Measurements from ENCODE around the gene MIPOL1. TPM values are rescaled to one million over a fixed set of nuclear protein-coding genes. Genes with fewer than 3 reads are reported as not detected.
"Not testable (repeated sequence)": the region's sequence is repeated elsewhere in the genome, so short reads cannot be mapped to it uniquely, and the experiment has no call there.

MIPOL1 gene, protein sequence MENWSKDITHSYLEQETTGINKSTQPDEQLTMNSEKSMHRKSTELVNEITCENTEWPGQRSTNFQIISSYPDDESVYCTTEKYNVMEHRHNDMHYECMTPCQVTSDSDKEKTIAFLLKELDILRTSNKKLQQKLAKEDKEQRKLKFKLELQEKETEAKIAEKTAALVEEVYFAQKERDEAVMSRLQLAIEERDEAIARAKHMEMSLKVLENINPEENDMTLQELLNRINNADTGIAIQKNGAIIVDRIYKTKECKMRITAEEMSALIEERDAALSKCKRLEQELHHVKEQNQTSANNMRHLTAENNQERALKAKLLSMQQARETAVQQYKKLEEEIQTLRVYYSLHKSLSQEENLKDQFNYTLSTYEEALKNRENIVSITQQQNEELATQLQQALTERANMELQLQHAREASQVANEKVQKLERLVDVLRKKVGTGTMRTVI
- 4.3 and 5.1 TPM in 2 replicates for total RNA-seq

DNA sequence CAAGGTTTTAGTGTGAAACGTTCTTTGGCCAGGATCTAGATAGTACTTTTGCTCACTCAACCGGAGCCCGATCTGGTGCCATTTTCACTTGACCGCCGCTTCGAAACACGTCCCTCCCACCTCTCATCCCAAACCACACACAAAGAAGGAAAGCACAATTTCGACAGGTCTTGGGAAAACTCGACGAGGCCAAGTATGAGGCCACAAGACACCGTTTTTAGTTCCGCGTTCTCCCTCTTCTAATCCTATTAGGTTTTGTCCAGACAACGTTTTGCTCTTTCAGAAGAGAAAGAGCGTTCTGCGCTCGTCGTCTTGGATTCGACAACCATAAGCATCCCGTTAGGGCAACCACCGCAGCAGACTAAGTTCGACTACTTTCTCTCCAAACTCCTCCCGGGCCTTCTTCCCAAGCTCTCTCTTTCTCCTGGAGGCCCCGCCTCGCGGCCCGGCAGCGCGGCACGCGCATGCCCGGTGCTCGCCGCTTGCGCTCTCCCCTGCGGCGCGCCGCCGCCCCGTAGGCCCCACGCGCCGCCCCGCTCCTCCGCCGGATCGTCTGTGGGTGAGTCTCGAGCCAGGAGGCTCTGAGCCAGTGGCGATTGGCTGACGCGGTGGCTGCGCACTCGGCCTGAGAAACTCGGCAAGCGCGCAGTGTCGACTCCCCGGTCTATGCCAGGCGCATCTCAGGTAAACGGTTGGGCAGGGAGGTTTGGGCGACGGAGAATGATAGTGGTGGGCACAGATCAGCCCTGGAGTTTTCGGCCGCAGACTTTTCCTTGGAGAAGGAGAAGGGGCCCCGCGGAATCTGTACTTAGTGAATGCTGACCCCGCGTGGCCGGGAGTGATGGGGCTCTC is at the start of gene MIPOL1:
MIPOL1 (plus strand) TSS at position 517 of the 852 bp plus-strand sequence. CDS start 49,952 bp downstream, outside the sequence.
- DNase-seq (ENCODE audit: low read depth in 2 of 2) = peak; percentile 60 to 91

DNA sequence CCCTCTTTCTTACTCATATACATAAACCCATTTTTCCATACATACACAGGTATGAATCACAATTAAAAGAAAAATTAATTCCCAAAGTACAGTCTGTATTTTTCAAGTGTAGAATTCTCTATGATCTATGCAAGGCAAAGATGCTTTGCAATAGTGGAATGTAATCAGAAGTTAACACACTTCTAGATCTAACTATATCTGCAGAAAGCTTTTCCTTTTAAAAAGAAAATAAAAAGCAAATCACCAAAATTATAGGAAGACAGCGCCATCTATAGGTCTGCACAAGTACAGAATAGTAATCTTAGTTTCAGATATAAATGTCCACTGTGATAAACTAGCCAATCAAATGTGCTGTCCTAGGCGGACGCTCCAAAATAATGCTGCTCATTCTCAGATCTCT is 47.3 kb upstream of the MIPOL1 start:
- DNase-seq (ENCODE audit: low read depth in 2 of 2) = peak; percentile 23 to 51

DNA sequence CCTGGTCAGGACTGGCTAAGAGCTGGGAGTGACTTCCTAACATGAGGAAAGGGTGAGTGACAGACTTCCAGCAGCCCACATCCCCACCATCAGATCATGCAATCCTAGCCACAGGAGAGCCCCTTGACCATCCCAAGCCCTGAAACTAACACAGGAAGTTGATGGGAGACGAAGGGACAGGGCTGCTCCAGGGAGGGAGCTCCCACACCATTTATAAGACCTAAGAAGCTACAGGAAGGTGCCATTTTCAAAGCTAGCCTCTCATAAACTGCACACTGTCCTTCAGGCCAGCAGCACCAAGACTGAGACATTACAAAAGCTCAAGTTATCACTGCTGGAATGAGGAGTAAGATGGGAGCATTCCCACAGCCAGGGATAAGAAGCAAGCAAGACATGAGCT is 44.7 kb upstream of the MIPOL1 start:
- no peak for DNase-seq (ENCODE audit: low read depth in 2 of 2)

DNA sequence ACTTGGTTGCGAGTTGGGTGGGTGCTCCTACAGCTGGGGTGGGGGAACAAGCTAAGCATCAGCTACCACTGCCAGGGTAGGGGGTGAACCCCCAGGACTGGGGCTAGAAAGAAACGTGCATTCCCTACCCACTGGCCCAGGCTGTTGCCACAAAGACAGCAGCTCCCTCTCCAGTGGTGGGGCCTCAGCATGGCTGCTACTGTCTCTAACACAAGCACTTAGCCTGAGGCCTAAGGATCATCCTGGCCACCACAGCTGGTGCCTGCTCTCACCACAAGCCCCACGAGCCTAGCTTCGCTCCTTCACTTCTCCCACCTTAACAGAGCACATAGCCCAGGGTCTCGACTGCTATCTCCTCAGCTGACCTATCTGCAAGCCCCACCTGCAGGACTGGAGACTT is 44.3 kb upstream of the MIPOL1 start:
- no peak for DNase-seq (ENCODE audit: low read depth in 2 of 2)

DNA sequence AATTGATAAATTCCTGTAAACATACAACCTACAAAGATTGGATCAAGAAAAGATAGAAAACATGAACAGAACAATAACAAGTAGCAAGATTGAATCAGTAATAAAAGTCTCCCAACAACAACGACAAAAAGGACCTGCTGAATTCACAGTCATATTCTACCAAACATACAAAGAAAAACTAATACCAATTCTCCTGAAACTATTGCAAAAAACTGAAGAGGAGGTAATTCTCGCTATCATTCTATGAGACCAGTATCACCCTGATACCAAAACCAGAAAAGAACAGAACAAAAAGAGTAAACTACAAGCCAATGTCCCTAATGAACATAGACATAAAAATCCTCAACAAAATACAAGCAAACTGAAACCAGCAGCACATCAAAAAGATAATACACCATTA is 39.8 kb upstream of the MIPOL1 start:
- no peak for DNase-seq (ENCODE audit: low read depth in 2 of 2)

DNA sequence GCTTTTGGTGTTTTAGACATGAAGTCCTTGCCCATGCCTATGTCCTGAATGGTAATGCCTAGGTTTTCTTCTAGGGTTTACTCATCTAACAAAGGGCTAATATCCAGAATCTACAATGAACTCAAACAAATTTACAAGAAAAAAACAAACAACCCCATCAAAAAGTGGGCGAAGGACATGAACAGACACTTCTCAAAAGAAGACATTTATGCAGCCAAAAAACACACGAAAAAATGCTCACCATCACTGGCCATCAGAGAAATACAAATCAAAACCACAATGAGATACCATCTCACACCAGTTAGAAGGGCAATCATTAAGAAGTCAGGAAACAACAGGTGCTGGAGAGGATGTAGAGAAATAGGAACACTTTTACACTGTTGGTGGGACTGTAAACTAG is 35.4 kb upstream of the MIPOL1 start:
- not testable (repeated sequence) for DNase-seq (ENCODE audit: low read depth in 2 of 2)

DNA sequence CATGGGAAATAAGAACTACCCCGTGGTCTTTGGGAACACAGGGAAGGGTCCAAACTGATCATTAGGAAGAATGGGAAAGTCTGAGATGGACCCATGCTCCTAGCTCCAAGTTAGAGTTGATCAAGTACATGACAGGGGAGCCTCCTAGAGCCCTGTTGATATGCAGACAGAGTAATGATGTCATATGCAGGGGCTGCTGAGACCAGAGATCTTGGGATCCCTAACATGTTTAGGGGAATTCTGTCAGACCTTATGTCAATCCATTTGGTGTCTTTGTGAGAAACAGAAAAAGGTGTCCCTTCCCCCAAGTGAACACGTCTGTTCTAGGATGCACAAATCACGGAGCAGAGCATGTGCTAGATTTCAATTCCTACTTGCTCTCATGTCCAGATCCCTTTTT is 31.9 kb upstream of the MIPOL1 start:
- DNase-seq (ENCODE audit: low read depth in 2 of 2) = no peak

DNA sequence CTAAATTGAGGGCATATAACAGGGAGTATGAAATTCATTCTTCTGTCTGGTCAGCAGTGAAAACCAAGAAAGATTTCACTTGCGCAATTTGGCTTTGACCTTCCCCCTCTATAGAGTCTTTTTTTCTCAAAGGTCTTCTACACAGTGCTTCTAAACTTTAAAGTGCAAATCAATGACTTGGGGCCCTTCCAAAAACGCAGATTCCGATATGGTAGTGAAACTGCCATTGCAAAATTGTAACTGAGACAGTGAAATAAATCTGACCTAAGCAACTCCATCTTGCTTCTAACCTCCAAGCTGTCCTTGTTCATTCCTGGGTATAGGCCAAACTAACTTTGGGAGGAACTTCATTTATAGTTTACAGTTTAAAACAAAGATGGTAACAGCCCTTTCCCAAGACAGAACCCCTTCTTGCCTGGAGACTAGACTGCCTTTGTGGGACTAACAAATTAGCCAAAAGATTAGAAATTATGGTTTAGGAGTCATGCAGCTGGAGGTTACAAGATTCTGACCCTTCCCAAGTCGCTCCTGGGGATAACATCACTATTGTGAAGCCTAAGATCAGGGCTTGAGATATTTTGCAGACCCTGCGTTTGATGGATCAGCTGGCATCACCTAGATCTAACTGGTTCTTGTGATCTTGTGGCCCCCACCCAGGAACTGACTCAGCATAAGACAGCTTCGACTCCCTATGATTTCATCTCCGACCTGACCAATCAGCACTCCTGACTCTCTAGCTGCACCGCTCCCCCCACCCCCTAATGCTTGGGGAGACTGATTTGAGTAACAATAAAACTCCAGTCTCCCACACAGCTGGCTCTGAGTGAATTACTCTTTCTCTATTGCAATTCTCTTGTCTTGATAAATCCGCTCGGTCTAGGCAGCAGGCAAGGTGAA is 30.3 kb upstream of the MIPOL1 start:
- DNase-seq (ENCODE audit: low read depth in 2 of 2) = no peak

DNA sequence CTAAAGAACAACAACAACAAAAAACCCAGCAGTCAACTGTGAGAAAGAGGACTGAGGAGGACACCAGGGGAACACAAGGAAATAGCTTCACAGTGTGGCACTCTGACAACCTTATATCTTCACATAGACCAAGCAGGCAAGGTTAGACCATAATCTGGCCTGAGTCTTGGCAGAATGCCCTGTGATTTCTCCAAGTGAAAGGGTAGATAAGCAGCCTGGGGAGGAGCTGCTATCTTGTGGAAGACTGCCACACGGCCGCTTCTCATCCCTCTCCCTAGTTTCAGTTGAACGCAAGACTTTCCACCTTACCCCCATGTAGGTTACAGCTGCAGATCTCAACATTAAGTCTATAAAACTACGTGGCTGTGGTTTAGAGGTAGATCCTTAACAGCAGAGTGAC is 29.0 kb upstream of the MIPOL1 start:
- DNase-seq (ENCODE audit: low read depth in 2 of 2) = no peak

DNA sequence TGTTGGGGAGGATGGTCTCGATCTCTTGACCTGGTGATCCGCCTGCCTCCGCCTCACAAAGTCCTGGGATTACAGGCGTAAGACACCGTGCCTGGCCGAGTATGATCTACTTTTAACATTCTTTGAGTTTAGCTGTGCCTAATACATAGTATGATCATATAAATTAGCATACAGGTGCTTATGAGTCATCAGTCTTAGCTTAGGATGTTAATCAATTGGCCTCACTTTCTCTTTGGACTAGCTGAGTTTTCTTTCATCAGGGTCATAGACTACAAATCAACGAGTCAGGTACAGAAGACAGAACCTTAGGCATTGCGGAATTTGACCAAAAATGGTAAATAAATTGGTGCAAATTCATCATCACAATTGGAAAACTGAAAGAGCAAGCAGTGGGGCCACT is 27.5 kb upstream of the MIPOL1 start:
- DNase-seq (ENCODE audit: low read depth in 2 of 2) = no peak

DNA sequence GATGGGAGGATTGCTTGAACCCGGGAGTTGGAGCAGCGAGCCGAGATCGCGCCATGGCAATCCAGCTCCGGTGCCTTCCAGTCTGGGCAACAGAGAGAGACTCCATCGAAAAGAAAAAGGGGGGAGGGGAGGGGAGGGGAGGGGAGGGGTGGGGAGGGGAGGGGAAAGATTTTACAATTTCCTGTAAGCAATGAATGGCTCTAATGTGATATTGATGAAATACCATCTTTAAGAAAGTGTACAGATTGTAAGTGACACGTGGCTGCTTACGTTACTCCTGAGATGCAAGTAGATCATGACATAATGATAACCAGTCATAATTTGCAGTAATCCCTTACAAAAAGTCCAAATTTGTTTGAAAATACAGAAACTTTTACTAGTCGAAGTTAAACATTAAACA is 26.7 kb upstream of the MIPOL1 start:
- DNase-seq (ENCODE audit: low read depth in 2 of 2) = no peak

DNA sequence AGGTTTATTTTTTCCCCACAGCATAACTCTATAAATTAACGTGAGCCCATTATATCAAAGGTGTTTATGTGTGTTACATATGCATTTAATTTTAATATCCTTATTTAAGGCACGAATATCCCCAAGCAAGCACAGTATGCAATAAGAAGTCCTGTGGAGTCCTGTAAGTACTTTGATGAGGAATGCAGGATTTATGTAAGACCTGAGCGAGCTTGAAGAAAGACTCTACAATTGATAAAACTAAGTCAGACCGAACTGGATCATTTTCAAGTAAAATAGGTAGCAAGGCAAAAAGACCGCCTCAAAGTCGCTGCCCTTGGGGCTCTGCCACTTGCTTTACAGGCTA is 26.1 kb upstream of the MIPOL1 start:
- DNase-seq (ENCODE audit: low read depth in 2 of 2) = no peak

DNA sequence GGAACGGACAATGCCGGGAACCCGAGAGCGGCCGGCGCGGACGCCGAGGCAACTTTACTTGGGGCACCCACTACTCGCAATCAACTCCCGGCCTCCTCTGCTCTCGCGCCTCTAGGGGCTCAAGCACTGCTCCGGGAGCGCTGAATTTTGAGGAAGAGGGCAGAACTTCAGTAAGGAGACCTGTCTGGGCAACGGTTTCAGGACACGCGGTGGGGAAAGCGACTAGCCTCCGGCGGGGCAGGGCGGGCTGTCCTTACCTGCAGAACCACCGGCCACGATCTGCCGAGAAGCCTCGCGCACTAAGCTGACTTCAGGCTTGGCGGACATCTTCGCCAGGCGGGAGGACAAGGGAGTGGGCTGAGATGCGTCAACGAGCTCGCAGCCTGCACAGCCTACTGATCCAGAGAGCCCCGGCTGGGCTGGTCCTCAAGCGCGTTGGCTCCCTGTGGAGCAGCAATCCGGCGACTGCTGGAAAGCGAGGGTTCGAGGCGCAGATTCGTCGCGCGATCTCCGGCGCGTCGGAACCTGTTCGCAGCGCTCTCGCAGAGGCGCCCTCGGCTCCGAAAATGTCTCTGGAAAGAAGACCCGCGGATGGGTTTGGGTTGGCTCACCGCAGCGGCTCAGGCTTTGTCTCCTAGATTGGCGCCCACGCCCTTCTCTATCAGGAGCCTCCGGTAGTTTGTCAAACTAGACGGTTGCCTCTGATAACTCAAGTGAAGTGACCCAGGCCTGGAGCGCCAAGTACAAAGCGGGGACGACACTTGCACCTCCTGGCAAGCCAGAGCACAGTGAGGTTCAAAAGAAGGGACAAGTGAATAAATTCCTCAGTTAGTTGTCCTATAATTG is 25.5 kb upstream of the MIPOL1 start, which contains the start of gene SLC25A21:
SLC25A21 (minus strand) TSS at position 583 of the 846 bp plus-strand sequence.
- peak; percentile 26 to 79 for DNase-seq (ENCODE audit: low read depth in 2 of 2)

DNA sequence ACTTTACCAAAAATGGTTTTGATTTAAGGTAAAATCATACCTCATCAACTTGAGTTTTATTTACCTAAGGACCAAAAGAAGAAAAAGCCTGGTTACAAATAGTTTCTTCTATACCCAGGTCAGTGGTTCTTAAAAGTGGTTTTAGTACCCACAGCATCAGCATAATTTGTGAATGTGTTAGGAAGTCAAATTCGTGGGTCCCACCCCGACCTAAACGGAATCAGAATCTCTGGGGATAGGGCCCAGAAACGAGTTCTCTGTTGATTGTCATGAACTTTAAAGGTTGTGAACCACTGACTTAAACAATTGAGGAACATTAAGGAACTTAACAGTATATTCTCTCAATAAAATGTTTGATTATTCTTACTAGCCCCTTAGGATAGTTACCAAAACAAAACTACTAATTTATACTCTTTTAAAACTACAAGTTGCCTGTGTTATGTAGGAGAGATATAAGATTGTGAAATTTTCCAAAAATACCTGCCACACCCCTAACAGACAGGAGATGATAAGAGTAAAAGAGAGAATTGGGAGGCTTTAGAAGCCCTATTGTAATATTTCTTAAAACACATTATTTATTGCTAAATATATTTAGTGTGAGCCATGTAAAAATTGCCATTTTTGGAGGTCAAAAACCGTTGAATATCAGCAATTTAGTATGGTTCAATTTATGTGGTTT is 24.7 kb upstream of the MIPOL1 start:
- no peak for DNase-seq (ENCODE audit: low read depth in 2 of 2)

DNA sequence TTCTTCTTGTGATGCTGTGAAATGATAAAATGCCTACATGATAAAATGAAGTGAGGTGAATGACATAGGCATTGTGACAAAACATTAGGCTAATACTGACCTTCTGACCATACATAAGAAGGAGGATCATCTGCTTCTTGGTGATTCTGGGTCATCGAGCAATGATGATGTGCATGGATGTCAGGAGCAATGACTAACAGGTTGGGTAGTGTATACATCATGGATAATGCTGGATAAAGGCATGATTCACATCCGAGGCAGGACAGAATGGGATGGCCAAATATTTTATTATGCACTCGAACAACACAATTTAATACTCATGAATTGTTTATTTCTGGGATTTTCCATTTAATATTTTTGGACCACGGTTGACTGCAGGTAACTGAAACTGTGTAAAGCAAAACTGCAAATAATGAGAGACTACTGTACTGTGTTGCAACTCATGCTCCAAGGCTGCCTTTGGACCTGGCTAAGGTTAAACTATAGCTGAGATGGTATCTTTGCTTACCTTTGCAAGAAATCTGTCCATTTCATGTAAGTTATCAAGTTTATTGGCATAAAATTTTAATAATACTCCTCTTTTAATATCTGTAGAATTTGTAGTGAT is 17.7 kb upstream of the MIPOL1 start:
- no peak for DNase-seq (ENCODE audit: low read depth in 2 of 2)

DNA sequence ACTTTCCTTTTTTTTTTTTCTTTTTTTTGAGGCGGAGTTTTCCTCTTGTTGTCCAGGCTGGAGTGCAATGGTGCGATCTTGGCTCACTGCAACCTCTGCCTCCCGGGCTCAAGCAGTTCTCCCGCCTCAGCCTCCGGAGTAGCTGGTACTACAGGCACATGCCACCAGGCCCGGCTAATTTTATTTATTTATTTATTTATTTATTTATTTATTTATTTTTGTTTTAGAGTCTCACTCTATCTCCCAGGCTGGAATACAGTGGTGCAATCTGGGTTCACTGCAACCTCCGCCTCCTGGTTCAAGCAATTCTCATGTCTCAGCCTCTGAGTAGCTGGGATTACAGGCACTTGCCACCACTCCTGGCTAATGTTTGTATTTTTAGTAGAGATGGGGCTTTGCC is 16.9 kb upstream of the MIPOL1 start:
- not testable (repeated sequence) for DNase-seq (ENCODE audit: low read depth in 2 of 2)

DNA sequence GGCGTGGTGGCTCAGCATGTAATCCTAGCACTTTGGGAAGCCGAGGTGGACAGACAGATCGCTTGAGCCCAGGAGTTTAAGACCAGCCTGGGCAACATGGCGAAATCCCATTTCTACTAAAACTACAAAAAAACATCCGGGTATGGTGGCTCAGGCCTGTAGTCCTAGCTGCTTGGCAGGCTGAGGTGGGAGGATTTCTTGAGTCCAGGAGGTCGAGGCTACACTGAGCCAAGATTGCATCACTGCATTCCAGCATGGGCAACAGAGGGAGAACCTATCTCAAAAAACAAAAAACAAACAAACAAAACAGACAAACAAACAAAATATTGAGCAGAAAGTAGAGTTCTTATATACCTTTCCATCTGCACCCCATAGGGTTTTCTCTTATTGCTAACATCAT is 16.3 kb upstream of the MIPOL1 start:
- DNase-seq (ENCODE audit: low read depth in 2 of 2) = no peak

DNA sequence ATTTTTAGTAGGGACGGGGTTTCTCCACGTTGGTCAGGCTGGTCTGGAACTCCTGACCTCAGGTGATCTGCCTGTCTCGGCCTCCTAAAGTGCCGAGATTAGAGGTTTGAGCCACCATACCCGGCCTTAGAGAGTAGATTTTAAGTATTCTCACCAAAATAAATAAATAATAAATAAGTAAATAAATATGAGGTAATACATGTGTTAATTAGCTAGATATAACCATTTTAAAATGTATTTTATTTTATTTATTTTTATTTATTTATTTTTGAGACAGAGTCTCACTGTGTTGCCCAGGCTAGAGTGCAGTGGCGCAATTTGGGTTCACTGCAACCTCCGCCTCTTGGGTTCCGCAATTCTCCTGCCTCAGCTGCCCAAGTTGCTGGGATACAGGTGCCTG is 13.2 kb upstream of the MIPOL1 start:
- DNase-seq (ENCODE audit: low read depth in 2 of 2) = not testable (repeated sequence)

DNA sequence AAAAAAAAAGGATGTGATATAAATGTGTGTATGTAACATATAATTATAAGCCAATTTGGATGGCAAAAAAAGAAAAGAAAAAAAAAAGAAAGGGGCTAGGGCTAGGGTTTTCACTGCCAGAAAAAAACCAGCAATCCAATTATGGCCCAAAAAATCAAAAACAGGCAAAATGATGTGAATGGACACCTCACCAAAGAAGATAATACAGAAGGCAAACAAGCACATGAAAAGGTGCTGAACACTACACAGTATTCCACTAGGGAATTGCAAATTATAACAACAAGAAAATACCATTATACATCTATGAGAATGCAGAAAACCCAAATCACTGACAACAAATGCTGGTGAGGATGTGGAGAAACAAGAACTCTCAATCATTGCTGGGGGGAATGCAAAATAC is 12.1 kb upstream of the MIPOL1 start:
- no peak for DNase-seq (ENCODE audit: low read depth in 2 of 2)

DNA sequence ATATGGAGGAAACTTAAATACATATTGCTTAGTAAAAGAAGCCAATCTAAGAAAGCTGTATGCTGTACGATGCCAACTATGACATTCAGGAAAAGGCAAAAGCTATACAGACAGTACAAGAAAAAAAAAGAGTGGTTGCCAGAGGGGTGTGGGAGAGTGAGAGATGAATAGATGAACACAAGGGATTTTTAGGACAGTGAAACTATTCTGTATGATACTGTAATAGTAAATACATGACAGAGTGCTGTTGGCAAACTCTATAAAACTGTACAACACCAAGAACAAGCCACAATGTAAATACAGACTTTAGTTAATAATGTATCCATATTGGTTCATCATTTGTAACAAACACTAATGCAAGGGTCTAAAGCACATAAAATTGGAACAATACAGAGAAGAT is 10.9 kb upstream of the MIPOL1 start:
- DNase-seq (ENCODE audit: low read depth in 2 of 2) = no peak

All from dermis microvascular lymphatic vessel endothelial cell (primary cell).